SK-N-SH (cell line): ENCODE data around the gene DCTD.

Experiments
- CHD2 ChIP-seq: fragments of 150-350 bp; IDR thresholded peaks from 2 replicates; pipeline ENCODE4 v1.6.1; 2018; ENCODE audit warnings: low read length; ENCODE audit not compliant: partially characterized antibody
- EP300 ChIP-seq, 2 experiments: IDR thresholded peaks; 2 replicates each; pipeline versions ENCODE4 v1.4.0 to v1.6.1; 2012; ENCODE audit warnings: borderline replicate concordance in 1 of 2, low read depth in 1 of 2, low read length in 1 of 2
- EZH2phosphoT487 ChIP-seq: fragments of 200-600 bp; sonication (generic); IDR thresholded peaks from 2 replicates; pipeline ENCODE4 v1.6.1; 2017; ENCODE audit warnings: low read depth, mixed run types, mild to moderate bottlenecking, antibody characterized with exemption, moderate library complexity, borderline replicate concordance
- FOXJ3 ChIP-seq: sonication (generic); formaldehyde crosslinking; IDR thresholded peaks from 2 replicates; pipeline ENCODE4 v1.5.1; 2020; ENCODE audit warnings: mild to moderate bottlenecking, missing genetic modification reagents
- POLR2AphosphoS5 ChIP-seq: IDR thresholded peaks from 2 replicates; pipeline ENCODE4 v1.6.1; 2012; ENCODE audit warnings: low read depth, low read length
- RAD21 ChIP-seq: IDR thresholded peaks from 2 replicates; pipeline ENCODE4 v1.6.1; 2012; ENCODE audit warnings: mild to moderate bottlenecking, low read length
- SMC3 ChIP-seq: IDR thresholded peaks from 2 replicates; pipeline ENCODE4 v1.6.1; 2012; ENCODE audit warnings: low read depth, low read length, improper control_type of control experiment
- TEAD4 ChIP-seq: IDR thresholded peaks from 2 replicates; pipeline ENCODE4 v1.4.0; 2012; ENCODE audit warnings: mild to moderate bottlenecking, borderline replicate concordance; ENCODE audit not compliant: insufficient read depth
- YY1 ChIP-seq: IDR thresholded peaks from 2 replicates; pipeline ENCODE4 v1.4.0; 2012; ENCODE audit warnings: low read depth, mild to moderate bottlenecking
- TF ChIP-seq, protein P1 (sequence below): fragments of 200-600 bp; sonication (generic); IDR thresholded peaks from 2 replicates; pipeline ENCODE4 v1.6.1; 2017; ENCODE audit warnings: antibody characterized with exemption, mild to moderate bottlenecking, moderate library complexity

DNA sequence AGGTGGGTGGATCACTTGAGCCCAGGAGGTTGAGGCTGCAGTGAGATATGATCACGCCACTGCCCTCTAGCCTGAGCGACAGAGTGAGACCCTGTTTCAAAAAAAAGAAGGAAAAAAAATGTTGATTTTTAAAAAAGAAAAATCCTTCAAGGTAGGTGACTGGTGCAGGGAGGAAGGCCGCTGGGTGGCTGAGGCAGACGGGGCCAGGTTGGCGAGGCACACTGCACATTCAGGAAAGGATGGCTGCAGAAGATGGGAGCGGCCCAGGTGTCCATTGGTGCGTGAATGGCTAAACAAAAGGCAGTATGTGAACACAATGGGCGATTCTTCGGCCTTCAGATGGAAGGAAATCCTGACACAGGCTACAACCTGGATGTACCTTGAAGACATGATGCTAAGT, 30.4 kb downstream of the DCTD start:
- TF ChIP-seq, protein P1, sequence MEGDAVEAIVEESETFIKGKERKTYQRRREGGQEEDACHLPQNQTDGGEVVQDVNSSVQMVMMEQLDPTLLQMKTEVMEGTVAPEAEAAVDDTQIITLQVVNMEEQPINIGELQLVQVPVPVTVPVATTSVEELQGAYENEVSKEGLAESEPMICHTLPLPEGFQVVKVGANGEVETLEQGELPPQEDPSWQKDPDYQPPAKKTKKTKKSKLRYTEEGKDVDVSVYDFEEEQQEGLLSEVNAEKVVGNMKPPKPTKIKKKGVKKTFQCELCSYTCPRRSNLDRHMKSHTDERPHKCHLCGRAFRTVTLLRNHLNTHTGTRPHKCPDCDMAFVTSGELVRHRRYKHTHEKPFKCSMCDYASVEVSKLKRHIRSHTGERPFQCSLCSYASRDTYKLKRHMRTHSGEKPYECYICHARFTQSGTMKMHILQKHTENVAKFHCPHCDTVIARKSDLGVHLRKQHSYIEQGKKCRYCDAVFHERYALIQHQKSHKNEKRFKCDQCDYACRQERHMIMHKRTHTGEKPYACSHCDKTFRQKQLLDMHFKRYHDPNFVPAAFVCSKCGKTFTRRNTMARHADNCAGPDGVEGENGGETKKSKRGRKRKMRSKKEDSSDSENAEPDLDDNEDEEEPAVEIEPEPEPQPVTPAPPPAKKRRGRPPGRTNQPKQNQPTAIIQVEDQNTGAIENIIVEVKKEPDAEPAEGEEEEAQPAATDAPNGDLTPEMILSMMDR: no peak
- TF ChIP-seq SMC3 (no peak), EZH2phosphoT487 (no peak), FOXJ3 (CRISPR knock-in tag) (no peak), YY1 (no peak), TEAD4 (no peak), RAD21 (no peak), EP300 (IDR thresholded peaks at IDR 0.05; ENCODE audit: borderline replicate concordance in 1 of 2, low read depth in 1 of 2, low read length in 1 of 2) (no peak), CHD2 (no peak), POLR2AphosphoS5 (no peak)
